Sigmoid colon (tissue), 7 donors: Measurements from ENCODE around the gene STRN4. TPM values are rescaled to one million over a fixed set of nuclear protein-coding genes. Genes with fewer than 3 reads are reported as not detected.

ENCODE experiments used
- DNase-seq: peaks from one replicate; pipeline ENCODE4 v3.0.0-alpha.2; 2019
- H3K27ac ChIP-seq, 4 donors: fragments of 200-600 bp; sonication (generic); one replicate each; pipeline ENCODE4 v1.5.1; 2016 to 2019; ENCODE audit warnings: mild to moderate bottlenecking in 1 of 4
- H3K27me3 ChIP-seq, 3 donors: fragments of 200-600 bp; sonication (generic); one replicate each; pipeline ENCODE4 v1.5.1; 2019; ENCODE audit warnings: mild to moderate bottlenecking in 1 of 3
- H3K36me3 ChIP-seq, 4 donors: fragments of 200-600 bp; sonication (generic); one replicate each; pipeline ENCODE4 v1.5.1; 2016 to 2019
- H3K4me1 ChIP-seq, 4 donors: fragments of 200-600 bp; sonication (generic); one replicate each; pipeline ENCODE4 v1.5.1; 2017 to 2019
- H3K4me3 ChIP-seq, 4 donors: fragments of 200-600 bp; sonication (generic); one replicate each; pipeline ENCODE4 v1.5.1; 2017 to 2019; ENCODE audit warnings: mild to moderate bottlenecking in 2 of 4, moderate library complexity in 1 of 4
- H3K9me3 ChIP-seq, 4 donors: fragments of 200-600 bp in 3 of 4; sonication (generic) in 3 of 4; one replicate each; pipeline versions ENCODE4 v1.5.1 to v1.6.1; 2013 to 2019
- EP300 ChIP-seq, 4 donors: sonication (generic); formaldehyde crosslinking; IDR thresholded peaks; one replicate each; pipeline ENCODE4 v1.6.1; 2017; ENCODE audit warnings: antibody characterized with exemption in 4 of 4
- POLR2A ChIP-seq, 2 donors: fragments of 450-650 bp; IDR thresholded peaks; one replicate each; pipeline ENCODE4 v1.6.1; 2016; ENCODE audit warnings: antibody characterized with exemption in 2 of 2, mild to moderate bottlenecking in 2 of 2, moderate library complexity in 2 of 2
- POLR2AphosphoS5 ChIP-seq, 4 donors: sonication (generic); formaldehyde crosslinking; IDR thresholded peaks; one replicate each; pipeline ENCODE4 v1.6.1; 2017; ENCODE audit warnings: antibody characterized with exemption in 4 of 4
- WGBS, 2 donors: extraction: QIAGEN DNeasy Blood & Tissue Kit; methylation state at CpG; one replicate each; pipeline ENCODE4 v1.1.7; 2013; 5-methylcytosine and 5-hydroxymethylcytosine counted together
- intact Hi-C: fragments of 100-400 bp; cut with DNase I; formaldehyde crosslinking; loops from one replicate; pipeline ENCODE4 v1.15.1; 2023
- polyA plus RNA-seq, 3 donors: library from polyadenylated mRNA; stranded (reverse); fragments of 200-250 nt; gene quantifications; one replicate each; pipeline ENCODE4 v1.2.3, GENCODE V29; 2013
- total RNA-seq, 4 donors: library from RNA; depleted of rRNA; stranded (reverse); fragments of >200 nt; gene quantifications; one replicate each; pipeline ENCODE4 v1.1.0, GENCODE V29; 2016
- TF ChIP-seq, protein P1 (sequence below), 4 experiments: fragments of 450-650 bp in 3 of 4; fragments of 200-600 bp in 1 of 4; IDR thresholded peaks; one replicate each; pipeline ENCODE4 v1.5.1; 2016 to 2019; ENCODE audit warnings: antibody characterized with exemption in 4 of 4, mild to moderate bottlenecking in 3 of 4, moderate library complexity in 2 of 4
- donor health status: healthy with polysubstance abuse.
- donor health status: Bipolar disorder and iron deficiency.
- donor health status: healthy.

The STRN4 gene
- total and polyA plus RNA-seq, 7 donors = 42.5 to 63.4 (median 51.8) TPM

DNA sequence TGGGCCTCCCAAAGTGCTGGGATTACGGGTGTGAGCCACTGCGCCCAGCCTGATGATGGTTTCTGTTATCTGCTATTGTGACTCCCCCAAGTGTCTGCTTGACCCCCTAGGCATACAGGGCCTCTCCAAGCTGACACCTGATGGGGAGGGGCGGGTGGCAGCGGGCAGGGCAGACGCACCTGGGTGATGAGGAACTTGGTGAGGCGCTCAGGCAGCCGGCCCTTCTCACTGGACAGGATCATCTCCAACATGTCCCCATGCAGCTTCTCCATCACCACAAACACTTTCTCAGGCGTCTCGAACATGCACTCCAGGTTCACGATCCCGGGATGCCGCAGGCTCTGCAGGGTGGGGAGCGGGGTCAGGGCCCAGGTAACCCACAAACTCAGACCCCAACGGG lies 56.9 kb downstream of the STRN4 start:
- peaks cover 39 to 100% (median 80%) of the 10 kb centered on the region in 4 donors for H3K36me3 ChIP-seq
- intact Hi-C loops = no loop called here
- 94 to 95% methylated on average over 14 of the region's 14 CpGs for WGBS, 2 donors

GRCh38 chr19:46687438-46688145 lies 58.7 kb downstream of the STRN4 start:
- TF ChIP-seq POLR2AphosphoS5 (IDR thresholded peaks at IDR 0.05) (no peak), POLR2A (IDR thresholded peaks at IDR 0.05) (no peak), EP300 (IDR thresholded peaks at IDR 0.05) (no peak)
- TF ChIP-seq, protein P1, sequence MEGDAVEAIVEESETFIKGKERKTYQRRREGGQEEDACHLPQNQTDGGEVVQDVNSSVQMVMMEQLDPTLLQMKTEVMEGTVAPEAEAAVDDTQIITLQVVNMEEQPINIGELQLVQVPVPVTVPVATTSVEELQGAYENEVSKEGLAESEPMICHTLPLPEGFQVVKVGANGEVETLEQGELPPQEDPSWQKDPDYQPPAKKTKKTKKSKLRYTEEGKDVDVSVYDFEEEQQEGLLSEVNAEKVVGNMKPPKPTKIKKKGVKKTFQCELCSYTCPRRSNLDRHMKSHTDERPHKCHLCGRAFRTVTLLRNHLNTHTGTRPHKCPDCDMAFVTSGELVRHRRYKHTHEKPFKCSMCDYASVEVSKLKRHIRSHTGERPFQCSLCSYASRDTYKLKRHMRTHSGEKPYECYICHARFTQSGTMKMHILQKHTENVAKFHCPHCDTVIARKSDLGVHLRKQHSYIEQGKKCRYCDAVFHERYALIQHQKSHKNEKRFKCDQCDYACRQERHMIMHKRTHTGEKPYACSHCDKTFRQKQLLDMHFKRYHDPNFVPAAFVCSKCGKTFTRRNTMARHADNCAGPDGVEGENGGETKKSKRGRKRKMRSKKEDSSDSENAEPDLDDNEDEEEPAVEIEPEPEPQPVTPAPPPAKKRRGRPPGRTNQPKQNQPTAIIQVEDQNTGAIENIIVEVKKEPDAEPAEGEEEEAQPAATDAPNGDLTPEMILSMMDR (IDR thresholded peaks at IDR 0.05) = no peak
- Histone ChIP-seq H3K27me3 (no peaks in the 10 kb centered on the region), H3K4me1 (no peaks in the 10 kb centered on the region), H3K9me3 (no peaks in the 10 kb centered on the region), H3K27ac (no peak overlapping the region), H3K4me3 (no peak overlapping the region), H3K36me3 (peaks cover 23 to 99% (median 69%) of the 10 kb centered on the region in 4 donors)
- 89 to 94% methylated on average over 6 of the region's 6 CpGs for WGBS, 2 donors
- DNase-seq = no peak
- intact Hi-C loops = no loop called here

More for the DNA sequence above, 56.9 kb downstream of the STRN4 start:
- DNase-seq = no peak
- Histone ChIP-seq H3K4me1 (no peaks in the 10 kb centered on the region), H3K4me3 (no peak overlapping the region), H3K9me3 (no peaks in the 10 kb centered on the region), H3K27ac (no peak overlapping the region), H3K27me3 (no peaks in the 10 kb centered on the region)
- TF ChIP-seq, protein P1 (IDR thresholded peaks at IDR 0.05) = no peak
- no peak for TF ChIP-seq POLR2A (IDR thresholded peaks at IDR 0.05)
- TF ChIP-seq POLR2AphosphoS5 (IDR thresholded peaks at IDR 0.05) = no peak
- TF ChIP-seq EP300 (IDR thresholded peaks at IDR 0.05) = no peak

GRCh38 chr19:46685189-46685588 lies 61.1 kb downstream of the STRN4 start:
- H3K27me3 ChIP-seq = no peaks in the 10 kb centered on the region
- 77 to 79% methylated on average over 3 of the region's 3 CpGs for WGBS, 2 donors
- TF ChIP-seq POLR2A (IDR thresholded peaks at IDR 0.05) = no peak
- no peaks in the 10 kb centered on the region for H3K9me3 ChIP-seq
- no peak overlapping the region for H3K27ac ChIP-seq
- H3K4me3 ChIP-seq = no peak overlapping the region
- no peak for DNase-seq
- H3K4me1 ChIP-seq = no peaks in the 10 kb centered on the region
- H3K36me3 ChIP-seq = peaks cover 16 to 97% (median 55%) of the 10 kb centered on the region in 4 donors
- intact Hi-C loops = no loop called here

GRCh38 chr19:46678110-46678732 lies 68.0 kb downstream of the STRN4 start:
- Histone ChIP-seq H3K4me1 (no peaks in the 10 kb centered on the region), H3K27me3 (no peaks in the 10 kb centered on the region), H3K4me3 (no peak overlapping the region), H3K9me3 (no peaks in the 10 kb centered on the region), H3K27ac (no peak overlapping the region), H3K36me3 (peaks cover 6 to 94% (median 47%) of the 10 kb centered on the region in 4 donors)
- WGBS, 2 donors = 87 to 88% methylated on average over 26 of the region's 26 CpGs
- no peak for TF ChIP-seq EP300 (IDR thresholded peaks at IDR 0.05)
- no peak for TF ChIP-seq POLR2A (IDR thresholded peaks at IDR 0.05)
- TF ChIP-seq, protein P1 (IDR thresholded peaks at IDR 0.05) = no peak
- TF ChIP-seq POLR2AphosphoS5 (IDR thresholded peaks at IDR 0.05) = no peak
- intact Hi-C loops = no loop called here
- DNase-seq = no peak

- TF ChIP-seq POLR2A (IDR thresholded peaks at IDR 0.05) (no peak), POLR2AphosphoS5 (IDR thresholded peaks at IDR 0.05) (no peak), EP300 (IDR thresholded peaks at IDR 0.05) (no peak)
- TF ChIP-seq, protein P1 (IDR thresholded peaks at IDR 0.05) = no peak
- Histone ChIP-seq H3K9me3 (no peaks in the 10 kb centered on the region), H3K27me3 (no peaks in the 10 kb centered on the region), H3K4me3 (no peak overlapping the region), H3K36me3 (peaks cover 6 to 66% (median 32%) of the 10 kb centered on the region in 4 donors), H3K27ac (no peak overlapping the region), H3K4me1 (no peaks in the 10 kb centered on the region)
- WGBS, 2 donors = 95% methylated on average over 21 of the region's 21 CpGs
- intact Hi-C loops = no loop called here
- no peak for DNase-seq
Measured at GRCh38 chr19:46674416-46675178, 71.7 kb downstream of the STRN4 start.
